Measurements from ENCODE around the gene CTXN1.
"Not testable (repeated sequence)": the region's sequence is repeated elsewhere in the genome, so short reads cannot be mapped to it uniquely, and the experiment has no call there.

The CTXN1 gene

GRCh38 chr19:7893362-7894101 lies 32.4 kb downstream of the CTXN1 start:
- not testable (repeated sequence) for H3K27me3 Mint-ChIP-seq; H3K4me1 Mint-ChIP-seq (ENCODE audit: low read depth); H3K4me3 Mint-ChIP-seq; H3K9me3 Mint-ChIP-seq (ENCODE audit: low read depth); H3K36me3 Mint-ChIP-seq; H3K27ac Mint-ChIP-seq

GRCh38 chr19:7888826-7889217 lies 37.1 kb downstream of the CTXN1 start:
- Mint-ChIP-seq H3K27me3 (peaks cover 3% of the 10 kb centered on the region), H3K9me3 (ENCODE audit: low read depth) (no peaks in the 10 kb centered on the region), H3K36me3 (no peaks in the 10 kb centered on the region), H3K27ac (no peak overlapping the region), H3K4me1 (ENCODE audit: low read depth) (no peaks in the 10 kb centered on the region), H3K4me3 (no peak overlapping the region)

GRCh38 chr19:7888145-7888825 lies 37.6 kb downstream of the CTXN1 start, which contains the start of gene LRRC8E:
LRRC8E (plus strand) TSS chr19:7888510; CDS start chr19:7895604, 7,094 bp downstream.
- no peak within 1 kb of the TSS for H3K27ac Mint-ChIP-seq
- no peaks in the 10 kb centered on the region for H3K4me1 Mint-ChIP-seq (ENCODE audit: low read depth)
- no peak within 1 kb of the TSS for H3K4me3 Mint-ChIP-seq
- no peaks in the 10 kb centered on the region for H3K9me3 Mint-ChIP-seq (ENCODE audit: low read depth)
- peaks cover 3% of the 10 kb centered on the region for H3K27me3 Mint-ChIP-seq
- H3K36me3 Mint-ChIP-seq = no peaks in the 10 kb centered on the region

GRCh38 chr19:7887408-7888144 lies 38.4 kb downstream of the CTXN1 start:
- Mint-ChIP-seq H3K4me1 (ENCODE audit: low read depth) (no peaks in the 10 kb centered on the region), H3K9me3 (ENCODE audit: low read depth) (no peaks in the 10 kb centered on the region), H3K27me3 (peaks cover 3% of the 10 kb centered on the region), H3K4me3 (no peak overlapping the region), H3K27ac (no peak overlapping the region), H3K36me3 (no peaks in the 10 kb centered on the region)

GRCh38 chr19:7885818-7886217 lies 40.1 kb downstream of the CTXN1 start:
- Mint-ChIP-seq H3K27me3 (peaks cover 3% of the 10 kb centered on the region), H3K4me3 (no peak overlapping the region), H3K9me3 (ENCODE audit: low read depth) (no peaks in the 10 kb centered on the region), H3K36me3 (no peaks in the 10 kb centered on the region), H3K4me1 (ENCODE audit: low read depth) (no peaks in the 10 kb centered on the region), H3K27ac (no peak overlapping the region)

GRCh38 chr19:7883796-7884570 lies 42.0 kb downstream of the CTXN1 start:
- H3K36me3 Mint-ChIP-seq = no peaks in the 10 kb centered on the region
- H3K4me3 Mint-ChIP-seq = no peak overlapping the region
- peaks cover 3% of the 10 kb centered on the region for H3K27me3 Mint-ChIP-seq
- H3K27ac Mint-ChIP-seq = no peak overlapping the region
- H3K4me1 Mint-ChIP-seq (ENCODE audit: low read depth) = no peaks in the 10 kb centered on the region
- no peaks in the 10 kb centered on the region for H3K9me3 Mint-ChIP-seq (ENCODE audit: low read depth)

GRCh38 chr19:7883105-7883504 lies 42.8 kb downstream of the CTXN1 start:
- H3K9me3 Mint-ChIP-seq (ENCODE audit: low read depth) = no peaks in the 10 kb centered on the region
- no peak overlapping the region for H3K4me3 Mint-ChIP-seq
- no peak overlapping the region for H3K27ac Mint-ChIP-seq
- H3K4me1 Mint-ChIP-seq (ENCODE audit: low read depth) = no peaks in the 10 kb centered on the region
- no peaks in the 10 kb centered on the region for H3K36me3 Mint-ChIP-seq
- H3K27me3 Mint-ChIP-seq = no peaks in the 10 kb centered on the region

GRCh38 chr19:7881910-7882309 lies 44.0 kb downstream of the CTXN1 start:
- no peak overlapping the region for H3K4me3 Mint-ChIP-seq
- H3K9me3 Mint-ChIP-seq (ENCODE audit: low read depth) = no peaks in the 10 kb centered on the region
- H3K4me1 Mint-ChIP-seq (ENCODE audit: low read depth) = no peaks in the 10 kb centered on the region
- no peaks in the 10 kb centered on the region for H3K27me3 Mint-ChIP-seq
- no peaks in the 10 kb centered on the region for H3K36me3 Mint-ChIP-seq
- H3K27ac Mint-ChIP-seq = no peak overlapping the region

GRCh38 chr19:7879836-7880235 lies 46.1 kb downstream of the CTXN1 start:
- Mint-ChIP-seq H3K27me3 (no peaks in the 10 kb centered on the region), H3K4me1 (ENCODE audit: low read depth) (no peaks in the 10 kb centered on the region), H3K27ac (no peak overlapping the region), H3K9me3 (ENCODE audit: low read depth) (no peaks in the 10 kb centered on the region), H3K36me3 (no peaks in the 10 kb centered on the region), H3K4me3 (no peak overlapping the region)

- Mint-ChIP-seq H3K27ac (no peak overlapping the region), H3K36me3 (no peaks in the 10 kb centered on the region), H3K4me1 (ENCODE audit: low read depth) (peaks cover 2% of the 10 kb centered on the region), H3K27me3 (no peaks in the 10 kb centered on the region), H3K9me3 (ENCODE audit: low read depth) (no peaks in the 10 kb centered on the region), H3K4me3 (no peak overlapping the region)
Observed at GRCh38 chr19:7879111-7879807, 46.7 kb downstream of the CTXN1 start.

GRCh38 chr19:7877249-7877836 lies 48.6 kb downstream of the CTXN1 start:
- Mint-ChIP-seq H3K27me3 (no peaks in the 10 kb centered on the region), H3K9me3 (ENCODE audit: low read depth) (no peaks in the 10 kb centered on the region), H3K27ac (no peak overlapping the region)

GRCh38 chr19:7874897-7875273 lies 51.0 kb downstream of the CTXN1 start:
- Mint-ChIP-seq H3K27me3 (no peaks in the 10 kb centered on the region), H3K36me3 (no peaks in the 10 kb centered on the region), H3K27ac (no peak overlapping the region), H3K9me3 (ENCODE audit: low read depth) (no peaks in the 10 kb centered on the region), H3K4me3 (peak overlapping the region; percentile 52), H3K4me1 (ENCODE audit: low read depth) (peaks cover 20% of the 10 kb centered on the region)

More at GRCh38 chr19:7877249-7877836, 48.6 kb downstream of the CTXN1 start:
- peaks cover 5% of the 10 kb centered on the region for H3K4me1 Mint-ChIP-seq (ENCODE audit: low read depth)
- H3K4me3 Mint-ChIP-seq = no peak overlapping the region
- H3K36me3 Mint-ChIP-seq = no peaks in the 10 kb centered on the region
